ENCODE measurements around the gene MED31.
"Not testable (repeated sequence)": the region's sequence is repeated elsewhere in the genome, so short reads cannot be mapped to it uniquely, and the experiment has no call there.

MED31 gene

DNA sequence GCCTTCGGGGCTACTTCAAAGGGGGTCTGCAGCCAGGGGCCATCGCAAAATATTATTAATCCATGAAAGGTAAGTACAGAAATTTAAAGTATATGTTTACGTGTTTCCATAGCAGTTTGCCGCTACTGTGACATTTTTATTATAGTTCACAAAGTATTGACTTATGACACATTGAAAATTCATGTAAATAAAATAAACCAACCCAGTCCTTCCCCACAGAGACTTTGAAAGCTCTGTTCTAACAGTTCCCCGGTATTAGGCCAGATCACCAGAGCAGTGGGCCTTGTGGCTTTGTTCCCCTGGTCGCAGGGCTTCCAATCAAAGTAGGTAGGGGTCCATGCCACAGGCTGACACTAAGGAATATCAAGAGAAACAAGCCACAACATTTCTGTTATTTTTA, 24.8 kb downstream of the MED31 start:
- DNase-seq (ENCODE audit: low read depth), result no peak

DNA sequence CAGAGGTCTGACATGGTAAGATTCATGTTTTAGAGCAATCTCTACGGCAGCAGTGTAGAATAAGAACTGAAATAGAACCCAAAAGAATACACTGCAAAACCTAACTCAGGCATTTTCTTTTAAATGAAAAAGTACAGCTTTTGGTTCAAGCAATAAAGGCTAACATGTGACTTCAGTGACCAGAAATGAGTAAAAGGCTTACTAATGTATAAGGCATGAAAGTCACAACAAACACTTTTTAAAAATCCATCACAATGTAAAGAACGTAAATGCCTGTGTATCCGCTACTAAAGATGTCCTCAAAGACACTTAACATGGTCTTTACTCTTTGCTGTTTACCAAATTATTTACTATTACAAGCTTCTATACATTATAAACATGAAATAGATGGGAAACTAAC, 27.5 kb downstream of the MED31 start:
- no peak for DNase-seq (ENCODE audit: low read depth)

GRCh38 chr17:6611231-6611630, 40.2 kb downstream of the MED31 start:
- no peak for DNase-seq (ENCODE audit: low read depth)

GRCh38 chr17:6610011-6610410, 41.4 kb downstream of the MED31 start:
- DNase-seq (ENCODE audit: low read depth), result no peak

DNA sequence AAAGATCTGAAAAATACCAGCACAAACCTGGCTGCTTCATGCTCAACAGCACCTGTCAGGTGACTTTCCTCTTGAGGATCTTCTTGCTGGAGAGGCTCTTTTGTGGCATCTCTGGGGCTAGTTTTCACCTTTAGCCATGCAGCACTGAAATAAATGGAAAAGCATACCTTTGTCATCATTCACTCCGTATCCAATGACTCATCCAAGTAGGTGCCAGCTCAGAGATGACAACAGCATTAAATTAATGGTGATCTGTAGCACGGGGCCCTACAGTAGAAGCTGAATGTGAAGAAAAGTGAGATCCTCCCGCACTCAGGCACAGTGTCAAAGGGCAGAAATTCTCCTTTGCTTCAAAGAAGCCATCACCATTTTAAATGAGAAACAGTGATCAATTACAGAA, 43.1 kb downstream of the MED31 start:
- no peak for DNase-seq (ENCODE audit: low read depth)

DNA sequence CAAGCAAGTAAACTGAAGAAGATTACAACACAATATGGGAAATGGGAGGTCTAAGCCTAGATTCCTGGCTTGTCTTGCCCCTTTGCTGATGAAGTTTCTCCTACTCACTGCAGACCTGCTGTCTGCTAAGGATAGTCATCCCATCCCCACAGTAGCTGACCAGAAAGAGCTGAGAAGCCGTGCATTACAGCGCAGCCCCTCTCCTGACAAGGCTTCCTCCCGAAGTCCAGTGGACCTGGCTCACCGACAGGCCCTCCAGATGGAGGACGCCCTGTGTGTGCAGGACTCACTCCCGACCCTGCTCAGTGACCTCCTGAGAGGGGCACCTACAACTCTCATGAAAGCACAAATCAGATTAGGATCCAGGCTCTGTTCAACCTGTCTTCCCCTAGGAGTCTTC, 46.3 kb downstream of the MED31 start:
- no peak for DNase-seq (ENCODE audit: low read depth)

GRCh38 chr17:6603744-6604325, 47.6 kb downstream of the MED31 start:
- no peak for DNase-seq (ENCODE audit: low read depth)

DNA sequence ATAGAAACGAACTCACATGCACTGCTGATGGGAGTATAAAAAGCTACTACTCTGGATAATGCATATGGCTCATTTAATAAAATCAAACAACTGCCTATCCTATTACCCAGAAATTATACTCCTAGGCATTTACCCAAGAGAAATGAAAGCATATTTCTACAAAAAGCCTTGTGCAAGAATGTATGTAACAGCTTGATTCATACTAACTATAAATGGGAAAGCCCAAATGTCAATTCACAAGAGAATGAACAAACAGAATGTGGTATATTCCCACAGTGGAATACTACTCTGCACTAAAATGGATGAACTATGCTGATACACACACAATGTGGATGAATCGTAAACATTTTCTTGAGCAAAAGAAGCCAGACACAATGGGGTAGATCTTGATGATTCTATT, 49.3 kb downstream of the MED31 start:
- no peak for DNase-seq (ENCODE audit: low read depth)

- no peak for DNase-seq (ENCODE audit: low read depth)
These were observed 52.0 kb downstream of the MED31 start for GRCh38 chr17:6599364-6599763.

DNA sequence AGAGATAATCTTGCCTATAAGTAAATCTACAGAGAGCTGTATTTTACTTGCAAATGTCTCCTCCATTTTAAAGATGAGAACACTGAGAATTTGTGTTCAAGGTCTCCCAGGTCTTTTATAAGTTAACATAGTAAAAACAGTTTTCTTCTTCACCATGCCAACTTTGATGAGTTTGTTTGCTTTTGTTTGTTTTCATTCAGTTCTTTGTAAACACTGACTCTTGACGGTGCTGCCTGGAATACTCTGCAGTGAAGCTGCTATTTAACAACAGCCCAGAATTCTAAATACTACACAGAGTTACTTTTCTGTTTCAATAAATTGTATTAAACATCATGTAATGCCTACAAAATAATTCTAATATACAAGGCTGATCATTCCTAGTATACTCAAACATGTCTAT, 53.7 kb downstream of the MED31 start:
- no peak for DNase-seq (ENCODE audit: low read depth)

- DNase-seq (ENCODE audit: low read depth), result no peak
These were observed 54.5 kb downstream of the MED31 start for GRCh38 chr17:6596941-6597340.

DNA sequence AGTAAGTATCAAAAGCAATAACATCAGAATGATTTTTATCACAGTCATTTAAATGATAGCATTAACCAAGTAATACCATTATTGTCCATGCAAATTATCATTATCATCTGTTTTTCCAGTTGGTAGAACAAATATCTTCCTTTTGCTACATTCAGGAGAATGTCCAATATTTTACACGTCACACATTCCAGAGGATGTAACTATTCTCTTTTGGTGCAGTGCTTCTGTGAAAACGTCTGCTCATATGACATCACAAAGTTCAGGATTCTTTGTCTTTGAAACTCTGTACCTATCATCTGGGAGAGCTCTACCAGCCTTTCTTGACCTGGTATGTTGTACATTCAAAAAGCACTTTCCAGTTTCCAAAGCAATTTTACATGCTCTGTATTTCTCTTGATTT, 54.9 kb downstream of the MED31 start:
- no peak for DNase-seq (ENCODE audit: low read depth)

GRCh38 chr17:6596081-6596480, 55.3 kb downstream of the MED31 start:
- no peak for DNase-seq (ENCODE audit: low read depth)

DNA sequence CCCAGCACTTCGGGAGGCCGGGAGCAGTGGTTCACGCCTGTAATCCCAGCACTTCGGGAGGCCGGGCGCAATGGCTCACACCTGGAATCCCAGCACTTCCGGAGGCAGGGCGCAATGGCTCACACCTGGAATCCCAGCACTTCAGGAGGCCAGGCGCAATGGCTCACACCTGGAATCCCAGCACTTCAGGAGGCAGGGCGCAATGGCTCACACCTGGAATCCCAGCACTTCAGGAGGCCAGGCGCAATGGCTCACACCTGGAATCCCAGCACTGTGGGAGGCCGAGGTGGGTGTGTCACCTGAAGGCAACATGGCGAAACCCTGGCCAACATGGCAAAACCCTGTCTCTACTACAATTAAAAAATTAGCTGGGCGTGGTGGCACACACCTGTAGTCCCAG, 58.0 kb downstream of the MED31 start:
- not testable (repeated sequence) for DNase-seq (ENCODE audit: low read depth)

Measured in stimulated activated CD4-positive, alpha-beta T cell treated with anti-CD3 and anti-CD28 coated beads, Interleukin-2, amount 100 ng/mL, for 4 hours (primary cell).